Left lung (tissue), 10 donors: ENCODE results near the gene ALPI. TPM values are rescaled to one million over a fixed set of nuclear protein-coding genes. Genes with fewer than 3 reads are reported as not detected.

Source experiments
- ATAC-seq: fragments of 200-7000 bp; cut with Tn5 transposase; one replicate; pipeline ENCODE4 v1.9.1; 2020; ENCODE audit warnings: moderate library complexity
- DNase-seq, 4 donors: peaks; one replicate each; pipeline ENCODE4 v3.0.0-alpha.2; 2013 to 2020
- H3K27ac ChIP-seq, 2 donors: fragments of 200-600 bp; sonication (generic) in 1 of 2; one replicate each; pipeline versions ENCODE4 v1.5.0 to v1.8.0; 2020 to 2021
- H3K27me3 ChIP-seq, 2 donors: fragments of 200-600 bp; sonication (generic) in 1 of 2; one replicate each; pipeline versions ENCODE4 v1.5.0 to v1.8.0; 2020 to 2021
- H3K36me3 ChIP-seq, 2 donors: fragments of 200-600 bp; sonication (generic) in 1 of 2; one replicate each; pipeline versions ENCODE4 v1.5.0 to v1.8.0; 2020 to 2021
- H3K4me1 ChIP-seq, 2 donors: fragments of 200-600 bp; one replicate each; pipeline ENCODE4 v1.8.0; 2021
- H3K4me3 ChIP-seq, 2 donors: fragments of 200-600 bp; sonication (generic) in 1 of 2; one replicate each; pipeline versions ENCODE4 v1.5.0 to v1.8.0; 2020 to 2021; ENCODE audit warnings: mild to moderate bottlenecking in 1 of 2
- H3K9me3 ChIP-seq, 2 donors: fragments of 200-600 bp; sonication (generic) in 1 of 2; one replicate each; pipeline versions ENCODE4 v1.5.0 to v1.8.0; 2020 to 2021
- intact Hi-C, 2 donors: fragments of 100-400 bp; cut with DNase I; formaldehyde crosslinking; loops; one replicate each; pipeline versions ENCODE4 v1.11.2 to v1.14.2; 2022
- polyA plus RNA-seq, 6 donors: library from polyadenylated mRNA; unstranded; fragments of 120-200 nt; gene quantifications; one replicate each; pipeline ENCODE4 v1.2.1, GENCODE V29; 2013; ENCODE audit not compliant: insufficient read length in 6 of 6
- total RNA-seq, 2 donors: library from RNA; stranded (reverse); fragmentation: NEBNext Ultra II Directional; extraction: Animal tissue kit (Norgen Biotek cat#: 25700); gene quantifications; one replicate each; pipeline ENCODE4 v1.2.1, GENCODE V29; 2021
- TF ChIP-seq, protein P1 (sequence below), 2 donors: fragments of 200-600 bp; sonication (generic) in 1 of 2; IDR thresholded peaks; one replicate each; pipeline versions ENCODE4 v1.5.0 to v1.8.0; 2021; ENCODE audit warnings: antibody characterized with exemption in 2 of 2
- donor health status: DM: no; HTN: yes; CAD: no.
- donor health status: DM: no; HTN: no; CAD: no.

Gene ALPI
- total and polyA plus RNA-seq, 8 donors, result not detected

DNA sequence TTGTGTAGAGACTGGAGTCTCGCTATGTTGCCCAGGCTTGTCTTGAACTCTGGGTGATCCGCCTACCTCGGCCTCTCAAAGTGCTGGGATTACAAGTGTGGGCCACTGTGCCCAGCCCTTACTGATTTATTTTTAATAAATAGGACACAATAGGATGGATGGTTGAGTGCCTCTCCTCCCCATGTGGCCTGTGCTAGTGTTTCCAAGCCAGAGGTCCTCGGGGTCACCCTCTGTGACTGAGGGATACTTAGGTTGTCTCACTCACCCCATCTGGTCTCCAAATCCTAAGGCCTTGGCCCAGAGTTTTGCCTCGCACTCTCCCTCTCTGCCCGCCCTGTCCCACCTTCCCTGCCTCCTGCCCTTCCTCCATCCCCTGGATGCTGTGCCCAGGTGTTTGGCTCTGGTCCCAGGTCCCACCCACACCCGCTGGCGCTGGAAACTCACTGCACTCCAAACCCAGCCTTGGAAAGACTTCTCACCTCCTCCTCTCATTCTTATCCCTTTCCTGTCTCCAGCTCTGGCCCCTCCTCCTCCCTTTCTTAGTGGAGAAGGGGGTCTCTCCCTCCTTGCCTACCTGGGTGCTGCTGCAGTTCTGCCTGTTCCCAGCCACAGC lies 36.4 kb downstream of the ALPI start:
- Histone ChIP-seq H3K27me3 (peaks cover 16 to 53% of the 10 kb centered on the region in 2 donors), H3K4me1 (peaks cover 0 to 3% of the 10 kb centered on the region in 2 donors), H3K27ac (no peak overlapping the region), H3K9me3 (no peaks in the 10 kb centered on the region), H3K36me3 (no peaks in the 10 kb centered on the region), H3K4me3 (no peak overlapping the region)
- DNase-seq, result no peak
- TF ChIP-seq, protein P1, sequence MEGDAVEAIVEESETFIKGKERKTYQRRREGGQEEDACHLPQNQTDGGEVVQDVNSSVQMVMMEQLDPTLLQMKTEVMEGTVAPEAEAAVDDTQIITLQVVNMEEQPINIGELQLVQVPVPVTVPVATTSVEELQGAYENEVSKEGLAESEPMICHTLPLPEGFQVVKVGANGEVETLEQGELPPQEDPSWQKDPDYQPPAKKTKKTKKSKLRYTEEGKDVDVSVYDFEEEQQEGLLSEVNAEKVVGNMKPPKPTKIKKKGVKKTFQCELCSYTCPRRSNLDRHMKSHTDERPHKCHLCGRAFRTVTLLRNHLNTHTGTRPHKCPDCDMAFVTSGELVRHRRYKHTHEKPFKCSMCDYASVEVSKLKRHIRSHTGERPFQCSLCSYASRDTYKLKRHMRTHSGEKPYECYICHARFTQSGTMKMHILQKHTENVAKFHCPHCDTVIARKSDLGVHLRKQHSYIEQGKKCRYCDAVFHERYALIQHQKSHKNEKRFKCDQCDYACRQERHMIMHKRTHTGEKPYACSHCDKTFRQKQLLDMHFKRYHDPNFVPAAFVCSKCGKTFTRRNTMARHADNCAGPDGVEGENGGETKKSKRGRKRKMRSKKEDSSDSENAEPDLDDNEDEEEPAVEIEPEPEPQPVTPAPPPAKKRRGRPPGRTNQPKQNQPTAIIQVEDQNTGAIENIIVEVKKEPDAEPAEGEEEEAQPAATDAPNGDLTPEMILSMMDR (IDR thresholded peaks at IDR 0.05), result no peak
- intact Hi-C loops, result no loop called here
- ATAC-seq, result no peak

DNA sequence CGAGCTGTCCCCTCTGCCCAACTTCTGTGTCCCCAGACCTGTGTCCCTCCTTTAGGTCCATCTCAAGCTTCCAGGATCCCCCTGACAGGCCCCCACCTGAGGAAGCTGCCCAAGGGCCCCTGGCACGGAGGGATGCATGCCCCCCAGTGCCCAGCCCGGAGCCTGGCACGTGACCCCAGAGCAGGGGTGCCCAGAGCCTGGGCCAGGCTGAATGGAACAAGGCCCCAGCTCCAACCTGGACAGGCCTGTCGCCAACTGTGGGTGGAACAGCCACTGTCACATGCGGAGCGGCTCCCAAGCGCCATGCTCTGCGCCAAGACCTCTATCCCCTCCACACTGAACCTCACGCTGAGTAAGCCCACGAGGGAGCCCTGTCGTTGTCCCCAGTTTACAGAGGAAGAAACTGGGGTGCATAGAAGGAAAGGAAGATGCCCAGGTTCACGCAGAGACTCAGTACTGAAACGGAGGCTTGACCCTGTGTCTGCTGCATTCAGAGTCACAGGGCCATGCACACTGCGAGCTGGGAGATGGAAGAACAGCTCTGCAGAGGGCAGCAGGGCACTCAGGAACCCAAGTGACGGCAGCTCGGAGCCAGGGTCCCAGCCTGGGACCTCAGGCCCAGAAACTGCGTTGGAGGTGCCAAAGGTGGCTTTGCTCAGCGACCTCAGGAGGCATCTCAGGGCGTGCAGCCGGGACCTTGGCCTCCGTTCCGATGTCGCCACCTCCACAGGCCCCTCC lies 37.2 kb downstream of the ALPI start:
- intact Hi-C loops, result no loop called here
- peak in 1 of 4 donors; percentile 71 for DNase-seq
- TF ChIP-seq, protein P1 (IDR thresholded peaks at IDR 0.05), result no peak
- no peak overlapping the region for H3K27ac ChIP-seq
- no peaks in the 10 kb centered on the region for H3K9me3 ChIP-seq
- ATAC-seq, result no peak
- H3K4me3 ChIP-seq, result no peak overlapping the region
- peaks cover 11 to 51% of the 10 kb centered on the region in 2 donors for H3K27me3 ChIP-seq
- no peaks in the 10 kb centered on the region for H3K4me1 ChIP-seq
- H3K36me3 ChIP-seq, result no peaks in the 10 kb centered on the region

DNA sequence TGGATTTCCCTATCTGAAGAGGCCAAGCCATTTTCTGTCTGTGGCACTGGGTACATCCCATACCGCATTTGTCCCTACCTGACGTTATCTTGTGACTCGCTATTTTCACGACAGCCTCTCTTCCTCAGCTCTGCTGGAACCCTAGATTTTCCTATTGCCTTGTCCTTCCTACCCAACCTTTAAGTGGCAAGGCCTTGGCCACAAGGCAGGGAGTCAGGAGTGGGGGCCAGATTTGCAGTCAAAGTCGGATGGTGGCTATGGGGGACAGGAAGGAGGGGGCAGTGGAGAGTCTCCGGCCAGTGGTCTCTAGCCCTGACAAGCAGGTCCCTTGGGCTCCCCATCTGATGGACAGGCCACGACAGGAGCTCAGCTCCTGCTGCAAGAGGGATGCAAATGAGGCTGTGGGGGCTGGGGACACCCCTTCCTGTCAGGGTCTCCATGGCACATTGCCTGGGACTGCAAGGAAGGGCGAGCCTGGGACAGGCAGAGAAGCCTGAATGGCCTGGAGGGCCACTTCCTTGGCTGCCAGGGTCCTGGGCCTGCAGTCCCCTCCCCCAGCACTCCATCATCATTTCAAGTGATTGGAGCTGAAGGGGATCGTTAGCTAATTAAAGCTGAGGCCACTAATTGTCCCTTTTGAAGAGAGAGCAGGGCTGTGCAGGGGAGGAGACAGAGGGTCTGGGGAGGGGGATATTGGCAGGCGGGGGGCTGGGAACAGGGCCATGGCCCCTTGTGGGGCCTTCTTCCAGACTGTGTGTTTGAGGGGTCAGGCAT lies 37.9 kb downstream of the ALPI start:
- Histone ChIP-seq H3K27me3 (peaks cover 3 to 45% of the 10 kb centered on the region in 2 donors), H3K4me1 (no peaks in the 10 kb centered on the region), H3K27ac (no peak overlapping the region), H3K9me3 (no peaks in the 10 kb centered on the region), H3K4me3 (no peak overlapping the region), H3K36me3 (no peaks in the 10 kb centered on the region)
- TF ChIP-seq, protein P1 (IDR thresholded peaks at IDR 0.05), result no peak
- intact Hi-C loops, result no loop called here
- DNase-seq (peak in 1 of 4 donors; percentile 55), ATAC-seq (no peak)

DNA sequence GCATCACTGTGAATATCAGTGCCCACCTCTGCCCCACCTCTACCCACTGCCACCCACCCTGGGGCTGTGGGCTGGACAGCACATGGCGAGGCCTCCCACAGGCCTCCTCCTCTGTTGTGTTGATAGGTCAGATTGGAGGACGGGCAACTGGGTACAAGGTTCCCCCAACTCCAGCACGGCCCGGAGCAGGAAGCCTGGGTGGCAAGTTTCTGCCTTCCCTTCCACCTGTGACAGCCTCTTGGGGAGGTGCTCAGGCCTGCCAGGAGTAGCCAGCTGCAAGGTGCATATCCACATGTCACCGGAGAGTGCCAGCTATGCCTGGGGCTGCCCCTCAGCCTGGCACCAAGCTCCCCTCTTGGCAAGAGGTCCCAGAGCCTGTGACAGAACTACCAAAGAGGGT lies 38.6 kb downstream of the ALPI start:
- Histone ChIP-seq H3K27ac (no peak overlapping the region), H3K4me1 (no peaks in the 10 kb centered on the region), H3K27me3 (peaks cover 0 to 38% of the 10 kb centered on the region in 2 donors), H3K36me3 (no peaks in the 10 kb centered on the region), H3K4me3 (no peak overlapping the region), H3K9me3 (no peaks in the 10 kb centered on the region)
- intact Hi-C loops, result no loop called here
- TF ChIP-seq, protein P1 (IDR thresholded peaks at IDR 0.05), result no peak
- DNase-seq (peak in 1 of 4 donors; percentile 68), ATAC-seq (no peak)

DNA sequence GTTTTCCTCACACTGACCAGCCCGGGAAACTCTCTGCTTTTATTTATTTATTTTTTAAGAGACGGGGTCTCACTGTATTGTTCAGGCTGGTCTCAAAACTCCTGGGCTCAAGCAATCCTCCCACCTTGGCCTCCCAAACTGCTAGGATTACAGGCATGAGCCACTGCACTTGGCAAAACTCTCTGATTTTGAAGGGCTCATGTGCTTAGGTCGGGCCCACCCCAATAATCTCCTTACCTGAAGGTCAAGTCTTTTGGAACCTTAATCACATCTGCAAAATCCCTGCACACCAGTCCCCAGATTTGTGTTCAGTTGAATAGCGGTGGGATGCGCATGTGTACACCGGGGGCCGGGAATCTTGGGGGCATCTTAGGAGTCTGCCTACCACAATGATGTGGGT lies 39.3 kb downstream of the ALPI start:
- Histone ChIP-seq H3K4me3 (no peak overlapping the region), H3K4me1 (no peaks in the 10 kb centered on the region), H3K27me3 (peaks cover 0 to 31% of the 10 kb centered on the region in 2 donors), H3K36me3 (no peaks in the 10 kb centered on the region), H3K27ac (no peak overlapping the region), H3K9me3 (no peaks in the 10 kb centered on the region)
- TF ChIP-seq, protein P1 (IDR thresholded peaks at IDR 0.05), result no peak
- ATAC-seq, result no peak
- no peak for DNase-seq
- intact Hi-C loops, result no loop called here
